Hippocampal formation (tissue), 2 donors: ENCODE results near the gene JMJD1C.
"Not testable (repeated sequence)": the region's sequence is repeated elsewhere in the genome, so short reads cannot be mapped to it uniquely, and the experiment has no call there.

Source experiments
- DNase-seq, 2 donors: peaks; one replicate each; lab custom pipeline; 2025; lab: John Stamatoyannopoulos, UW

JMJD1C gene

DNA sequence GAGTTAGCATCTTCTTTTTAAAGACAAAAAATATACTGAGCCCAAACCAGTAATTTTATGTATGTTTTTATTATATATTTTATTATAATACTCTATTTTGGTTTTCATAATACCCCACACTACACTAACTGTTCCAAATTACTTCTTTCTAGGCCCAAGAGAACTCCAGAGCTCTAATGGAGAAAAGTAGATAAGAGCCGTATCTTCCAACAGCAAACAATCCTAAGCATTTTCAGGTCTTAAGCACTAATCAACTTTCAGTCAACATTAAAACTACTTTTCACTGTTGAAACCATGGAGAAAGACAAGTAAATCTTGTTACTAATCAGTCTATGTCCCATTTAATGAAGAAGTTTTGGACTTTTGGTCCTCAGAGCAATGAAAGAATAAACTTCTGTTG, 55.1 kb downstream of the JMJD1C start:
- DNase-seq = no peak

DNA sequence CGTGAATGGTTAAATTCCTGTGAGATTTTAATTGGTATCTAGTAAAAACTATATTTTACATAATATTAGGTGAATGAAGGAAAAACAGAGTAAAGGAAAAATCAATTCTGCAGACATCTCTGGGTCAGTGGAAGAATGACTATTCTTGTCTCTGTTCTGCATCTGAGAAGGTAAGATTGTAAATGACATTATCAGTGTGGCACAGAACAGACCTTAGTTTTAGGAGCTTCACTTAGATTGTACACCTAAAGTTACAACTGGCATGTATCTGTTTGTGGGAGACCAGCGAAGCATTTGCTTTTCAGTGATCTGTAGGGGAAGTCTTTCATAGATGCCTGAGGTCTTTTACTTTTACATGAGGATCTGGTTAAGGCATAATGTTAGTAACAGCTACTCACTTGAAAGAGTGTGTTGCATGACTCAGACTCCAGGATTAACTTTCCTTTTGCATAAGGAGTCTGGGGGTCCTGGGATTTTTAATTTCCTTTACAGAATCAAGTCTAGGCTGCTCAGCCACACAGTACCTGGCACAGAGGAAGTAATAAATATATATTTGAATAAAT, 56.2 kb downstream of the JMJD1C start:
- no peak for DNase-seq

DNA sequence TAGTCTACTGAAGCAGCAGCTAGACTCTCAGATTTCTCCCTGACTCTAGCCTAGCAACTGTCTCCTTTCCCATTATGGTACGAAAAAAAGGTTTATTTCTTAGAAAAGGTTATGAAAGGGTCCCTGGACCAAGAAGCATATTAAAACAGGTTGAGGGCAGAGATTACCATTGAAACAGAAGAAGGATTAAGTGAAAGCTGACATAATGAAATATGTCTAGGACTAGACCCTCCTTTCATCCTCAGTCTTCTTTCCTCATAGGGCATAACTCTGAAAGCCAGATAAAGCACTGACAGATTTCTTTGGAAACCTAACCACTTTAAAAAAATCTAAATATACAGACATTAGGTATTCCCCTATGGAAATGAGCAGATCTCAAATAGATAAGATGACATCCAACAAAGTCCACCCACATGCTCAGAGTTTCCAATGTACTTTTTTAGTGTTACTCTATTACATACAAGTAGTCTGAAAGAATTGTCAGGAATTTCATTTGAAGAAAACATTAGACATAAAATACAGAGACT, 58.6 kb downstream of the JMJD1C start:
- no peak for DNase-seq

DNA sequence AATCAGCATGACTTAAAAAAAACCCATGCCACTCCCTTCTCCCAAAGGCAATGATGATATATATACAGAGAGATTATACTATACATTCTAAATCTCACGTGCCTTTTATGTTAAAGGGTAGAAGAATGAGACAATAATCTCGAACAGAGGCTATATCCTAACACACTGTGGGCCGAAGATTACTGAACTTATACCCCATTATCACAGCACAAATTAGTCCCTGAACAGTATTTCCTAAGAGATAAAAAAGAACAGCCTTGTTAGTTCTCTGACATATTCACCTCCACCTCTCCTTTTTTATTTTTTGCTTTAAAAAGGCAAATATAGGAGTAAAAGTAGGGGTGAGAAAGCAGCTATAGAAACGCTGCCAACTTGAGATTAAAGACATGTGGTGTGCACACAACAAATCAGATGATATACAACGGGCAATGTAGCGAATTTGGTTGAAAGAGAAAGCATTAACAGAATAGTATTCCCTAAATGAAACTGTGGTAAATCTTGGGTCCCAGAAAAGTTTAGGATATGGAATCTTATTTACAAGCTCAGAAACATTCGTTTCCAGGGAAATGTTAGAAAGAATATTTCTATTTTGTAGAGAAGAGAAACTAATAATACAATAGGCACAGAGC, 69.5 kb downstream of the JMJD1C start:
- no peak for DNase-seq

DNA sequence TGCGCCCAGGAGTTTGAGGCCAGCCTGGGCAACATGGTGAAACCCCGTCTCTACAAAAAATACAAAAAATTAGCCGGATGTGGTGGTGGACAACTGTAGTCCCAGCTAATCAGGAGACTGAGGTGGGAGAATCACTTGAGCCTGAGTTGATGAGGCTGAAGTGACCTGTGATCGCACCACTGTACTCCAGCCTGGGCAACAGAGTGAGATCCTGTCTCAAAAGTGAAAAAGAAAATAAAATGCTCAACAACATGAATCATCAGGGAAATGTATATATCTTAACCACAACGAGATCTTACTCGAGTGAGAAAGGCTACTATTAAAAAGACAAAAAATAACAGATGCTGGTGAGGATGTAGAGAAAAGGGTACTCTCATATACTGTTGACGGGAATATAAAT, 72.7 kb downstream of the JMJD1C start:
- no peak for DNase-seq

DNA sequence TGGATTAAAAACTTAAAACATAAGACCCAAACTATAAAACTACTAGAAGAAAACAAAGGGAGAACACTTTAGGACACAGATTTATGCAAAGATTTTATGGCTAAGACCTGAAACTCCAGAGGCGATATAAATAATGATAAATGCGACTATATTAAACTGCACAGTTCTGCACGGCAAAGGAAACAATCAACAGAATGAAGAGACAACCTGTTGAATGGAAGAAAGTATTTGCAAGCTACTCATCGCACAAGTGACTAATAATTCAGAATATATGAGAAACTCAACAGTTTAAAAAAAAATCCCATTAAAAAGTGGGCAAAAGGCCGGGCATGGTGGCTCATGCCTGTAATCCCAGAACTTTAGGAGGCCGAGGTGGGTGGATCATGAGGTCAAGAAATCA, 73.6 kb downstream of the JMJD1C start:
- no peak for DNase-seq

DNA sequence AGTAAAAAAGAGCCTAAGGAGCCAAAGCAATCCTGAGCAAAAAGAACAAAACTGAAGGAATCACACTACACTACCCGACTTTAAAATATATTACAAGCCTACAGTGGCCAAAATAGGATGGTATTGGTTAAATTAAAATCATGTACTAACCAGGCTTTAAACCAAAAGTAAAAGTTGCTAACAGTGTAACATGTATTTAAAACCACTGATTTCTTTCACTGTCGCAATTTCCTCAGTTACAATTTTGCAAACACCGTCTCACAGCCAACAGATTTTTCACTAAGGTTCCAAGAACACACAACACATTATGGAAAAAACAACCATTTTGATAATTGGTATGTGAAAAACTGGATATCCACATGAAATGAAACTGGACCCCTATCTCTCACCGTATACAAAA, 74.0 kb downstream of the JMJD1C start:
- no peak for DNase-seq

DNA sequence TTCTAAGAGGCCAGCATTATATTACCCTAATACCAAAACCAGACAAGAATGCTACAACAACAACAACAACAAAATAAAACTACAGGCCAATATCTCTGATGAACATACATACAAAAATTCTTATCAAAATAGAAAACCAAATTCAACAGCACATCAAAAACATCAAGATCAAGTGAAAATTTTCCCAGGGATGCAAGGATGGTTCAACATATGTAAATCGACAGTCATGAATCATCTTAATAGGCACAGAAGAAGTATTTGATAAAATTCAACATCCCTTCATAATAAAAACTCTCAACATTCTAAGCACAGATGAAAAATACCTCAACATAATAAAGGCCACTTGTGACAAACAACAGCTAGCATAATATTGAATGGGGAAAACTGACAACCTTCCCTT, 75.3 kb downstream of the JMJD1C start:
- DNase-seq = no peak

DNA sequence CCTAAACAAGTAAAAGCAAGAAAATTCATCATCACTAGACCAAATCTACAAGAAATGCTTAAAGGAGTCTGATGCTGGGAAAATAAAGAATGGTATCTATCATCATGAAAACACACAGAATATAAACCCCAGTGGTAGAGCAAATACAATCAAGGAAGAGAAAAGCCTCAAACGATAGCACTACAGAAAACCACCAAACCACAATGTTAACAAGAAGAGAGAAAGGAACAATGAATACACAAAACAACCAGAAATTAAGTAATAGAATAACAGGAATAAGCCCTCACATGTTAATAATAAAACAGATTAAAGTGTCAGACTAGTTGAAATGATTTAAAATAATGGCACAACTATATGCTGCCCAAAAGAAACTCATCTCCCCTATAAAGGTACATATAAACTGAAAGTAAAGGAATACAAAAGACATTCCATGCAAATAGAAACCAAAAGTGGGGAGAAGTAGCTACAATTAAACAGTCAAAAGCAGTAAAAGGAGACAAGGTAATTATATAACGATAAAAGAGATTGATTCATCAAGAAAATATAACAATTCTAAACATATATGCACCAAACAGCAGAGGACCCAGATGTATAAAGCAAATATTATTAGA, 77.3 kb downstream of the JMJD1C start:
- DNase-seq = no peak

DNA sequence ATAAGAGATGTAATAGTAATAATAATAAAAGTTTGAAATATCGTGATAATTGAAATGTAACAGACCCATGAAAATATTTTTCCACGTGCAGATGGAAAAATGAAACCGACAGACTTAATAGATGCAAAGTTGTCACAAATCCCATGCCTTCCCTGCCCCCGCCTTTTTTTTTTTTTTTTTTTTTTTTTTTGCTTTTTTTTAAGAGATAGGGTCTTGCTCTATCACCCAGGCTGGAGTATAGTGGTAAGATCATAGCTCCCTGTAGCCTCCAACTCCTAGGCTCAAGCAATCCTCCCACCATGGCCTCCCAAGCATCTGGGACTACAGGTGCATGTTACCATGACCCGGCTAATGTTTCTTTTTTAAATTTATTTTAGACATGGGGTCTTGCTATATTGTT, 80.5 kb downstream of the JMJD1C start:
- no peak for DNase-seq

DNA sequence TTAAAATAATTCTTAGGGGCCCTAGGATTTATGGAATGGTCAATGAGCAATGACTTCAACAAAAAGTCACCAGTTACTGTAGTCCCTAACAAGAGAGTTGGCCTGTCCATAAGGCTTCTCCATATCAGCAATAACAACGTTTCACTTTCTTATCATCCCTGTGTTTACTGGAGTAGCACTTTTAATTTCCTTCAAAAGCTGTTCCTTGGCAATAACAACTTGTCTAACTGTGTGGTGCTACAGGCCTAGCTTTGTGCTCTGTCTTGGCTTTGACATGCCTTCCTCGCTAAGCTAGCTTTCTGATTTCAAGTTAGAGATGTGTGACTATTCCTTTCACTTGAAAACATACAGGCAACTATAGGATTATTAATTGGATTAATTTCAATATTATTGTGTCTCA, 81.1 kb downstream of the JMJD1C start:
- no peak for DNase-seq

DNA sequence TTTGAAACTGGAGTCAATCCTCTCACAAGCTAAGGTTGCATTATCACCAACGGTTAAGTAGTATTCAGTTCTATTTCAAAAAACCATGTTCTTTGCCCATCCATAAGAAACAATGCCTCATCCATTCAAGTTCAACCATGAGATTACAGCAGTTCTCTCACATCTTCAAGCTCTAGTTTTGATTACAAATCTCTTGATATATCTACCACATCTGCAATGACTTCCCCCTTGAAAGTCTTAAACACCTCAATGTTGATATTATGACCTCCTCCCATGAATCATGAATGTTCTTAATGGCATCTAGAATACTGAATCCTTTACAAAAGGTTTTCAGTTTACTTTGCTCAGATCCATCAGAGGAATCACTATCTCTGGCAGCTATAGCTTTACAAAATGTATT, 81.8 kb downstream of the JMJD1C start:
- no peak for DNase-seq

DNA sequence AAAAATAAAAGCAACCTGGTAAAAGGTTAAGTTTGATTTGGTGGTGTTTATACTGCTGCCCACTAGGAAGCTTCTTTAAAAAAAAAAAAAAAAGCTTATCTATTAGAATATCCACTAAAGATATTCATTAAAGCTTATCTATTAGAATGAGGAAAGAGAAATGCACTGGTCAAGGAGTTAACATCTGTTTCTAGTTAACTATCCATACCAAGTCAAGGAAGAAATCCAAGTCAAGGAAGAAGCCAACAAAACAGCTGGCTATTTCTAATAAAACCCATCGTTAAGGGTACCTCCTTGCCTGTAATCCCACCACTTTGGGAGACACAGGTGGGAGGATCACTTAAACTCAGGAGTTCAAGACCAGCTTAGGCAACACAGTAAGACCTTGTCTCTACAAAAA, 82.6 kb downstream of the JMJD1C start:
- no peak for DNase-seq

DNA sequence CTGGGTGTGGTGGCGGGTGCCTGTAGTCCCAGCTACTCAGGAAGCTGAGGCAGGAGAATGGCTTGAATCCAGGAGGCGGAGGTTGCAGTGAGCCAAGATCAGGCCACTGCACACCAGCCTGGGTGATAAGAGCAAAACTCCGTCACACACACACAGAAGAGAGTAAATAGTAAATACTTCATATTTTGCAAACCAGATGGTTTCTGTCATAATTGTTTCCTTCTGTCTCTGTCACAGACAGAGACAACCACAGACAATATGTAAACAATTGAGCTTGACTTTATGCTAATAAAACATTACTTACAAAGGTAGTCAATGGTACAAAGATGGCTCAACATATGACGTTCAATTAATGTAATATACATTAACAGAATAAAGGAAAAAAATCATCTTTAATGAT, 83.7 kb downstream of the JMJD1C start:
- DNase-seq = no peak

DNA sequence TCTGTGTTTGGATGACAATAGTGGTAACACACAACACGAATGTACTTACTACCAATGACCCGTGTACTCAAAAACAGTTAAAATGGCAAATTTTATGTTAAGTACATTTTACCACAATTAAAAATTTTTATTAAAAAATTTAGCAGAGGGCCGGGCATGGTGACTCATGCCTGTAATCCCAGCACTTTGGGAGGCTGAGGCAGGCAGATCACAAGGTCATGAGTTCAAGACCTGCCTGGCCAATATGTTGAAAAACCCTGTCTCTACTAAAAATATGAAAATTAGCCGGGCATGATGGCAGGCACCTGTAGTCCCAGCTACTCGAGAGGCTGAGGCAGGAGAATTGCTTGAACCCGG, 88.5 kb downstream of the JMJD1C start:
- DNase-seq = not testable (repeated sequence)

DNA sequence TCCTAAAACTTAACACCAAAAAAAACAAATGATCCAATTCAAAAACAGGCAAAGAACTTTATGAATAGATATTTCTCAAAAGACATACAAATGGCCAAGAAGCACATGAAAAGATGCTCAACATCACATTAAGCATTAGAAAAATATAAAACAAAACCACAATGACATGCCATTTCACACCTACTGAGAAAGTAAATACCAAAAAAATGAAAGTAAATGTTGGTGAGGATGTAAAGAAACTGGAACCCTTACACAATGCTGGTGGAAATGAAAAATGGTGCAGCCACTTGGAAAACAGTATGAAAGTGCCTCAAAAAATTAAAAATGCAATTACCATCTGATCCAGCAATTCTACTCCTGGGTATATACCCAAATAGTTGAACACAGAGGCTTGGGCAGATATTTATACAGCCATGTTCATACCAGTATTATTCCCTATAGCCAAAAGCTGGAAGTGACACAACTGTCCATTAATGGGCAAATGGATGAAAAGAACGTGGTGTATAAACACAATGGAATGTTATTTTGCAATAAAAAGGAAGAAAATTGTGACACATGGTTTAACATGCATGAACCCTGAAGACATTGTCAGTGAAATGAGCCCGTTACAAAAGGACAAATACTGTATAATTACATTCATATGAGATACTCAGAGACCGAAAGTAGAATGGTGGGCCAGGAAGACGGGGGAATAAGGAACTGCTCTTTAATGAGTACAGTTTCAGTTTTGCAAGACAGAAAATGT, 89.0 kb downstream of the JMJD1C start:
- DNase-seq = no peak

DNA sequence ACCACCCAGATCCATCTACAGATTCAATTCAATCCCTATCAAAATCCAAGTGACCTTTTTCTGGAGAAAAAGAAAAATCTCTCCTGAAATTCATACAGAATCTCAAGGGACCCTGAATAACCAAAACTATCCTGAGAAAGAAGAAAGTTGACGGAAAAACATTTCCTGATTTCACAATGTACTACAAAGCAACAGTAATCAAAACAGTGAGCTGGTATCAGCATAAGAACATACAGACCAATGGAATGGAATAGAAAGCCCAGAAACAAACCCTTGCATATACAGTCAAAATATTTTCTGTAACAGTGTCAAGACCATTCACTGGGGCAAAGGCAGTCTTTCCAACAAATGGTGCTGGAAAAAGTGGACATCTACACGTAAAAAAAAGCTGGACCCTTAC, 89.9 kb downstream of the JMJD1C start:
- no peak for DNase-seq

DNA sequence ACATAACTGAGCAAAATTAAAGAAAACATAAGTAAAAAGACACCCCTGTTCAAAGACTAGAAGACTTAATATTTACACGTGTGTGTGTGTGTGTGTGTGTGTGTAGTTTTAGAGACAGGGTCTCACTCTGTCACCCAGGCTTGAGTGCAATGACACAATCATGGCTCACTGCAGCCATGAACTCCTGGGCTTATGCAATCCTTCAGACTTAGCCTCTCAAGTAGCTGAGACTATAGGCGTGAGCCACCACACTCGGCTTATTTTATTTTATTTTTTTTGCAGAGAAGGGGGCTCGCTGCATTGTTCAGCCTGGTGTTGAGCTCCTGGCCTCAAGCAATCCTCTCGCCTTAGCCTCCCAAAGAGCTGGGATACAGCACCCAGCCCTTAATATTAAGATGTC, 90.3 kb downstream of the JMJD1C start:
- DNase-seq = no peak

DNA sequence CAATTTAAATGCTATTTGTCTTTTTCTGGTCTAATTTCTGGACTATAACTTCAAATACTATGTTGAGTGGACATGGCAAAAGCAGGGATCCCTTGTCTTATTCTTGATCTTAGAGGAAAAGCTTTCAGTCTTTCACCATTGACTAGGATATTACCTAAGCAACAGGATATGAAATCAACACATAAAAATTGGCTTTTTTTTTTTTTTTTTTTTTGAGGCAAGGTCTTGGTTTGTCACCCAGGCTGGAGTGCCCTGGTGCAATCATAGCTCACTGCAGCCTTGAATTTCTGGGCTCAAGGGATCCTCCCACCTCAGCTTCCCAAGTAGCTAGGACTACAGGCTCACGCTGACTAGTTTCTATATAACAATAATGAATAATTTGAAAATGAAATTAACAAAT, 90.8 kb downstream of the JMJD1C start:
- DNase-seq = no peak

DNA sequence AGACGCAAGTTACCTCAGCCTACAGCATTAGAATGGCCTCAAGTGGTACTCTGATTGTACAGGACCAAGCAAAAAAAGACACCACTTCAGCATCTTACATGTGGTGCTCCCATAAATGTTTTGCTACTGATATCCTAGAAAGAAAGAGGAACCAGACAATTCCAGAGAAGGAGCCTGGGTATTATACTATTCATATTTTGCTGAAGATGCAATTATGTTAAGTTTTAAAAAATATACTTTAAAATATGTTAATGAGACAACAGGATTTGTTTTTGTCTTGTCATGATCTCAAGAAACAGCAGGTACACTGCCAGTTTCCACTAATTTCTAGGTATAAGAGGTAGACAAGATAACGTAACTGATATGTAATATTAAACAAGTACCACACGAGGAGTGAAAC, 92.6 kb downstream of the JMJD1C start:
- DNase-seq = no peak

DNA sequence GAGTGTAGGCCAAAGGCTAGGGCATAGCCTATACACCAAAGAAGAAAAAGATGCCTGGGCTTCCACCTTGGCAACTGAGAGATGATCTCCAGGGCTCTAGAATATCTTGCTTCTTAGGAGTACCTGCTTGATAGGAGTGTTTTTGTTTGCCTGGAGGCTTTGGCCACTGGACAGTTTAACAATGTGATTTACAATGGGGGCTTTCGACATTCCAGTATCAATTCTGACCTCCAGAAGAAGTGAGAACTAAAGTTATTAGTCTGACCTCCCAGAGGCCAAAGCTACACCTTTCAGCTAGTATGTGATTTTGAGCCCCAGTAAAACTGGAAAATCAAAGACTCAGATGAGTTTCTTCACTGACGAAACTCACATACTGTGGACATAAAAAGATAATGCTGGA, 96.1 kb downstream of the JMJD1C start:
- DNase-seq = no peak

DNA sequence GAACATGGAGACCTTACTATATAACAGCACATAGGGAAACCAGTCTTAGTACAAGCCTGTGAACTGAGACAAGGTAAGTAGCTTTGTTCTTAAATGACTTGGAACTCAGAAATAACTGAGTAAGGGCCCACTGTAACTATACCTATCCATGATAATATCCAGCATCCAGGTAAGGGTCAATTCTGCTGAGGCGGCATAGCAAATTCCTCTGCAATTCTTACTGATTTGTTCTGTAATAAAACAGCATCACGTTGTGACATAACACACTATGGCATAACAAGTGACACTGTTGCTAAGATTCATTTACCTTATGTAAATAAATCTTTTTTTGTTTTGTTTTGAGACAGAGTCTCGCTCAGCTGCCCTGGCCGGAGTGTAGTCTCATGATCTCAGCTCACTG, 97.4 kb downstream of the JMJD1C start:
- DNase-seq = no peak

DNA sequence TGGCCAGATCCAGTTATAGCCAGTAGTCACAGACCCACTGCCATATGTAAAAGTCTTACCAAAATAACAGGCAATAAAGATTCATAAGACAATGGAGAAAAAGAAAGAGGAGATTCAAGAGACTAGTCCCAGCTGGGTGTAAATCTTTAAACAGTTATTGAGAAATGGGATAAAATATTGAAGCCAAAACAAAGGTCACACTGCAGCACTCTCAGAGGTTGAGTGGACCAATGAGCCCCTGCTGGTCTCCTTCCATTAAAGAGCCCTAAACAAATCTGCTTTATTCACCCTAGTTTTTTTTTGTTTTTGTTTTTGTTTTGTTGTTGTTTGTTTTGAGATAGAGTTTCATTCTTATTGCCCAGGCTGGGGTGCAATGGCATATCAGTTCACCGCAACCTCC, 98.8 kb downstream of the JMJD1C start:
- DNase-seq = no peak
